CD14-positive monocyte (primary cell): ENCODE data around the gene MBD3L4. TPM values are rescaled to one million over a fixed set of nuclear protein-coding genes. Genes with fewer than 3 reads are reported as not detected.

ENCODE experiments used
- DNase-seq, 3 donors: peaks; one replicate each; pipeline ENCODE4 v3.0.0-alpha.2; 2011 to 2022
- H2AFZ ChIP-seq: 2 replicates; pipeline ENCODE4 v1.6.0; 2012; ENCODE audit warnings: mild to moderate bottlenecking, low read depth, low read length, inconsistent platforms; ENCODE audit not compliant: insufficient read depth, poor library complexity, severe bottlenecking
- H3K27ac ChIP-seq, 2 donors: 1 replicate in 1 of 2; 2 replicates in 1 of 2; pipeline ENCODE4 v1.5.1; 2012 to 2013; ENCODE audit warnings: low read length in 2 of 2, control low read depth in 1 of 2, inconsistent platforms in 1 of 2, low read depth in 1 of 2, mild to moderate bottlenecking in 1 of 2
- H3K27me3 ChIP-seq, 2 donors: one replicate each; pipeline versions ENCODE4 v1.6.0 to v1.6.1; 2011 to 2013; ENCODE audit warnings: low read length in 2 of 2; ENCODE audit not compliant: control insufficient read depth in 2 of 2, insufficient read depth in 2 of 2
- H3K36me3 ChIP-seq, 2 donors: replicated peaks in 1 of 2; 1 replicate in 1 of 2; 2 replicates in 1 of 2; pipeline versions ENCODE4 v1.5.1 to v1.6.1; 2012 to 2013; ENCODE audit warnings: low read length in 2 of 2, control low read depth in 1 of 2, inconsistent platforms in 1 of 2, mild to moderate bottlenecking in 1 of 2; ENCODE audit not compliant: insufficient read depth in 2 of 2, control insufficient read depth in 1 of 2
- H3K4me1 ChIP-seq, 2 donors: 1 replicate in 1 of 2; 2 replicates in 1 of 2; pipeline versions ENCODE4 v1.5.1 to v1.6.1; 2012 to 2013; ENCODE audit warnings: low read length in 2 of 2, control low read depth in 1 of 2, inconsistent platforms in 1 of 2, mild to moderate bottlenecking in 1 of 2, moderate library complexity in 1 of 2; ENCODE audit not compliant: insufficient read depth in 2 of 2, control insufficient read depth in 1 of 2
- H3K4me2 ChIP-seq: replicated peaks from 2 replicates; pipeline ENCODE3; 2012; ENCODE audit warnings: low read length, moderate library complexity, mild to moderate bottlenecking; ENCODE audit not compliant: poor library complexity, severe bottlenecking; ENCODE audit errors: extremely low read depth
- H3K4me3 ChIP-seq, 3 experiments: fragments of 200-600 bp in 1 of 3; sonication (generic) in 1 of 3; replicated peaks in 1 of 3; 1 replicate in 2 of 3; 2 replicates in 1 of 3; pipeline ENCODE4 v1.5.1; 2011 to 2013; ENCODE audit warnings: low read length in 3 of 3, mild to moderate bottlenecking in 3 of 3, control low read depth in 2 of 3, low read depth in 2 of 3, inconsistent platforms in 1 of 3, moderate library complexity in 1 of 3
- H3K79me2 ChIP-seq: 2 replicates; pipeline ENCODE4 v1.6.0; 2012; ENCODE audit warnings: mild to moderate bottlenecking, control low read depth, inconsistent platforms, low read length, moderate library complexity; ENCODE audit not compliant: insufficient read depth
- H3K9ac ChIP-seq: 2 replicates; pipeline ENCODE4 v1.6.0; 2017; ENCODE audit warnings: low read length, mild to moderate bottlenecking; ENCODE audit not compliant: insufficient read depth, poor library complexity, severe bottlenecking
- H3K9me3 ChIP-seq, 2 donors: replicated peaks in 1 of 2; 1 replicate in 1 of 2; 2 replicates in 1 of 2; pipeline versions ENCODE4 v1.5.1 to v1.6.1; 2012 to 2013; ENCODE audit warnings: low read length in 2 of 2, control low read depth in 1 of 2; ENCODE audit not compliant: control insufficient read depth in 1 of 2, insufficient read depth in 1 of 2
- H4K20me1 ChIP-seq: 2 replicates; pipeline ENCODE4 v1.6.0; 2012; ENCODE audit warnings: mild to moderate bottlenecking, low read length, control low read depth, moderate library complexity; ENCODE audit not compliant: insufficient read depth
- H3K27ac Mint-ChIP-seq, 7 donors: one replicate each; pipeline ENCODE4 v1.8.0; 2020; ENCODE audit warnings: mild to moderate bottlenecking in 7 of 7, mixed read lengths in 7 of 7, moderate library complexity in 6 of 7, inconsistent platforms in 2 of 7
- H3K27me3 Mint-ChIP-seq, 3 donors: one replicate each; pipeline ENCODE4 v1.8.0; 2021 to 2022; ENCODE audit warnings: low read depth in 3 of 3, mild to moderate bottlenecking in 3 of 3, mixed read lengths in 3 of 3, moderate library complexity in 3 of 3, inconsistent platforms in 1 of 3
- H3K36me3 Mint-ChIP-seq, 2 donors: one replicate each; pipeline ENCODE4 v1.8.0; 2020; ENCODE audit warnings: mixed read lengths in 2 of 2, inconsistent platforms in 1 of 2, mild to moderate bottlenecking in 1 of 2
- H3K4me1 Mint-ChIP-seq: one replicate; pipeline ENCODE4 v1.8.0; 2020; ENCODE audit warnings: mild to moderate bottlenecking, mixed read lengths
- H3K4me3 Mint-ChIP-seq, 2 donors: one replicate each; pipeline ENCODE4 v1.8.0; 2020; ENCODE audit warnings: mild to moderate bottlenecking in 2 of 2, mixed read lengths in 2 of 2, moderate library complexity in 1 of 2
- H3K9me3 Mint-ChIP-seq, 7 donors: one replicate each; pipeline ENCODE4 v1.8.0; 2020 to 2022; ENCODE audit warnings: mixed read lengths in 7 of 7, mild to moderate bottlenecking in 6 of 7, moderate library complexity in 6 of 7, inconsistent platforms in 2 of 7
- CTCF ChIP-seq: fragments of 200-600 bp; IDR thresholded peaks from one replicate; pipeline ENCODE4 v1.8.0; 2022; ENCODE audit warnings: antibody characterized with exemption, mild to moderate bottlenecking
- WGBS: methylation state at CpG from one replicate; pipeline ENCODE4 v1.1.5; 2013; ENCODE audit warnings: missing lambda C conversion rate; ENCODE audit not compliant: insufficient coverage; 5-methylcytosine and 5-hydroxymethylcytosine counted together
- intact Hi-C, 2 donors: fragments of 100-400 bp; cut with micrococcal nuclease; formaldehyde crosslinking; loops; one replicate each; pipeline versions ENCODE4 v1.15.0 to v1.15.1; 2023
- polyA plus RNA-seq, 3 donors: library from polyadenylated mRNA; depleted of rRNA in 1 of 3; unstranded in 2 of 3; stranded (reverse) in 1 of 3; fragments of 300-500 nt in 2 of 3; fragments of >200 nt in 1 of 3; fragmentation: Illumina TruSeq in 2 of 3; gene quantifications; 1 replicate in 2 of 3; 2 replicates in 1 of 3; pipeline ENCODE4 v1.2.3, GENCODE V29; 2012 to 2021

MBD3L4 gene
- polyA plus RNA-seq, 3 donors, result not detected

DNA sequence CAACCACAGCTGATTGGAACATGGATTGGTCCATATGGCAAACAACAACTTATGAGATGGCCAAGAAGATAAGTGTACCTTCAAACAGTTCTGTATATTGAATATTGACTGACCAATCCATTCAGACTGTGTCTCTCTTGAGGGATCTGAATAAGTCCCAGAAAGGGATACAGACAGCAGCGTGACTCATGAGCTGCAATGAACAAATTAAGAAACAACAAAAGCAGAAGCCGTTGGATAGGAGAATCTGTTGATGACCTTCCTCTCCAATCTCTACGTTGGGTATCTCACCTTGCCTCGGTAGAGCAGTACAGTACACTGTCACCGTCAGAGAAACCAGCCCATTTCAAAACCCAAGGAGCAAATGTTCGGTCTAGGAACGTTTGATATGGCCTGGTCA, 40.0 kb downstream of the MBD3L4 start:
- peaks cover 4 to 10% (median 8%) of the 10 kb centered on the region in 7 donors for H3K9me3 Mint-ChIP-seq
- H4K20me1 ChIP-seq, result no peaks in the 10 kb centered on the region
- no peaks in the 10 kb centered on the region for H3K27me3 ChIP-seq
- H3K79me2 ChIP-seq, result no peaks in the 10 kb centered on the region
- peak overlapping the region; percentile 60 for H3K4me2 ChIP-seq
- peaks cover 38 to 51% of the 10 kb centered on the region in 2 donors for H3K4me1 ChIP-seq
- H3K36me3 ChIP-seq, result no peaks in the 10 kb centered on the region
- H2AFZ ChIP-seq, result no peak overlapping the region
- DNase-seq, result peak; percentile 48 to 77 (median 70)
- 50% methylated on average over 4 of the region's 7 CpGs for WGBS
- H3K9ac ChIP-seq, result no peak overlapping the region
- peak overlapping the region in 1 of 3 experiments; percentile 50 for H3K4me3 ChIP-seq
- H3K9me3 ChIP-seq, result no peaks in the 10 kb centered on the region
- no peaks in the 10 kb centered on the region for H3K36me3 Mint-ChIP-seq
- no peak for TF ChIP-seq CTCF
- H3K27ac ChIP-seq, result peak overlapping the region; percentile 45 to 76
- H3K27ac Mint-ChIP-seq, result peak overlapping the region; percentile 53 to 95 (median 88)
- H3K4me3 Mint-ChIP-seq, result peak overlapping the region in 1 of 2 donors; percentile 77
- intact Hi-C loops, result no loop called here
- peaks cover 1 to 3% (median 3%) of the 10 kb centered on the region in 3 donors for H3K27me3 Mint-ChIP-seq
- H3K4me1 Mint-ChIP-seq, result peaks cover 29% of the 10 kb centered on the region

GRCh38 chr19:6997679-6998445, 42.1 kb downstream of the MBD3L4 start:
- Mint-ChIP-seq H3K4me1 (peaks cover 29% of the 10 kb centered on the region), H3K4me3 (peak overlapping the region in 1 of 2 donors; percentile 88), H3K9me3 (peaks cover 6 to 14% (median 9%) of the 10 kb centered on the region in 7 donors), H3K27me3 (peaks cover 1 to 3% (median 2%) of the 10 kb centered on the region in 3 donors), H3K27ac (peak overlapping the region; percentile 66 to 92 (median 82)), H3K36me3 (no peaks in the 10 kb centered on the region)
- Histone ChIP-seq H3K4me1 (peaks cover 38 to 51% of the 10 kb centered on the region in 2 donors), H4K20me1 (no peaks in the 10 kb centered on the region), H3K27ac (peak overlapping the region in 1 of 2 donors; percentile 66), H3K27me3 (no peaks in the 10 kb centered on the region), H3K79me2 (no peaks in the 10 kb centered on the region), H3K4me3 (peak overlapping the region in 2 of 3 experiments; percentile 7 to 37), H3K9ac (no peak overlapping the region), H3K4me2 (peak overlapping the region; percentile 38), H3K36me3 (no peaks in the 10 kb centered on the region), H3K9me3 (no peaks in the 10 kb centered on the region), H2AFZ (no peak overlapping the region)
- 0% methylated on average over 5 of the region's 15 CpGs for WGBS
- peak; percentile 43 to 62 (median 54) for DNase-seq
- intact Hi-C loops, result no loop called here
- no peak for TF ChIP-seq CTCF
